ENCODE results near the gene UBAP1L. TPM values are rescaled to one million over a fixed set of nuclear protein-coding genes. Genes with fewer than 3 reads are reported as not detected.

Gene UBAP1L
- total and polyA plus RNA-seq, 2 of the 4 experiments (the other 2 are of a cell fraction) = 0.36 to 1.1 TPM

DNA sequence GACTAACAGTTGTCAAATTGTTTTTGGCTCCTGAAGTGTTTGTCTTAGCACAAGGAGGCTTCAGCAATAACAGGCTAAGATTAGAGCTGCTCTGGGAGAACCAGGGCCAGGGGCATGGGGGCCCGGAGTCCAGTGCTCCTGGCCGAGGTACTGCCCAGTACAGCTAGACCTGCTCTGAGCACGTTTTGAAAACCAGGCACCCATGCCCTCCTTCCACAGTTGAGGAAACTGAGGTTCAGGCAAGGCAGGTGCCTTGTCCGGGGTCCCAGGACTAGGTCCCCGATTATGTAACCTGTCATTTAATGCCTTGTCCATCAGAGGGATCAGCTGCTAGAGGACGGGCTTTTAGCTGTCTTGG lies 19.3 kb downstream of the UBAP1L start:
- no peak overlapping the region for H3K18ac ChIP-seq (ENCODE audit: low read depth, low read length)
- H4K8ac ChIP-seq (ENCODE audit: low read depth in 2 of 2, low read length in 2 of 2) = no peak overlapping the region
- H2AFZ ChIP-seq (replicated peaks; ENCODE audit: low read length, poor library complexity) = no peak overlapping the region
- H2BK120ac ChIP-seq (ENCODE audit: low read depth, low read length) = no peak overlapping the region
- intact Hi-C loops (cut with micrococcal nuclease) (no loop called here), in situ Hi-C loops (cut with MboI; ENCODE audit: low sequenced_read_pairs) (no loop called here), dilution Hi-C loops (cut with HindIII; ENCODE audit: low sequenced_read_pairs, unreplicated experiment) (no loop called here)
- TF ChIP-seq MXI1 (IDR thresholded peaks at IDR 0.05; ENCODE audit: borderline replicate concordance, low read depth, low read length) = no peak
- no peaks in the 10 kb centered on the region for H3K9me3 ChIP-seq (ENCODE audit: control insufficient read depth, insufficient read depth, low read length)
- H3K9ac ChIP-seq (ENCODE audit: low read depth, low read length) = no peak overlapping the region
- no peak overlapping the region for H3K27ac ChIP-seq (ENCODE audit: insufficient read depth, low read length)
- H3K9me1 ChIP-seq (ENCODE audit: insufficient read depth, low read length) = no peaks in the 10 kb centered on the region
- ATAC-seq (ENCODE audit: low read depth) (no peak), DNase-seq (no peak)
- H4K20me1 ChIP-seq (ENCODE audit: insufficient read depth, low read length) = no peaks in the 10 kb centered on the region; the same call in 1 of the 2 replicates
- no peak overlapping the region for H4K91ac ChIP-seq (ENCODE audit: insufficient read depth, low read depth, low read length)
- H2BK20ac ChIP-seq (ENCODE audit: low read depth, low read length) = no peak overlapping the region
- WGBS, 2 experiments (ENCODE audit: extremely low coverage in 2 of 2, insufficient read length in 1 of 2) = 100% methylated on average over 2 of the region's 6 CpGs; no CpG with 5 or more reads in 1 of the 2 experiments
- H3K23ac ChIP-seq (ENCODE audit: low read depth, low read length) = no peak overlapping the region
- H3K27me3 ChIP-seq (ENCODE audit: control insufficient read depth, insufficient read depth, low read length) = no peaks in the 10 kb centered on the region
- H2BK5ac ChIP-seq (ENCODE audit: low read depth, low read length, poor library complexity, severe bottlenecking) = no peak overlapping the region
- no peak overlapping the region for H2AK5ac ChIP-seq (ENCODE audit: low read depth, low read length)
- CTCF ChIA-PET = no interaction called here
- H3K4me2 ChIP-seq (ENCODE audit: low read depth, low read length) = no peak overlapping the region
- no peak overlapping the region for H3K56ac ChIP-seq (ENCODE audit: extremely low read depth, insufficient read depth, low read length)
- no peak overlapping the region for H4K5ac ChIP-seq (ENCODE audit: low read depth, low read length)
- peaks cover 20% of the 10 kb centered on the region for H3K36me3 ChIP-seq (ENCODE audit: control insufficient read depth, insufficient read depth, low read length)
- peaks cover 6% of the 10 kb centered on the region; the same call in 1 of the 2 replicates for H3K4me1 ChIP-seq (ENCODE audit: control insufficient read depth, insufficient read depth, low read length)
- H3K4ac ChIP-seq (ENCODE audit: low read depth, low read length) = no peak overlapping the region
- H3K14ac ChIP-seq (replicated peaks; ENCODE audit: low read depth, low read length) = no peak overlapping the region
- POLR2A ChIA-PET (ENCODE audit: unreplicated experiment) = no interaction called here
- no peak overlapping the region for H3K4me3 ChIP-seq (ENCODE audit: insufficient read depth, low read depth, low read length)
- no peaks in the 10 kb centered on the region; a peak in 1 of 4 replicates for H3K79me1 ChIP-seq (ENCODE audit: low read depth in 1 of 2, low read length in 2 of 2)
- BruUV-seq (replicated peaks) = no TSS peak
- no peak overlapping the region for H2AK9ac ChIP-seq (replicated peaks; ENCODE audit: low read depth, low read length, poor library complexity)
- H2BK15ac ChIP-seq (ENCODE audit: low read depth, low read length) = no peak overlapping the region
